GM23248 (cell line): ENCODE measurements around the gene ACER3. TPM values are rescaled to one million over a fixed set of nuclear protein-coding genes. Genes with fewer than 3 reads are reported as not detected.

Experiments
- DNase-seq: peaks from one replicate; pipeline ENCODE4 v3.0.0-alpha.2; 2015
- H2AFZ ChIP-seq: fragments of 200-600 bp; sonication (generic); 2 replicates; pipeline ENCODE4 v1.6.1; 2016; ENCODE audit warnings: antibody characterized with exemption
- H3F3A ChIP-seq: fragments of 200-600 bp; sonication (generic); 2 replicates; pipeline ENCODE4 v1.6.1; 2016; ENCODE audit warnings: mild to moderate bottlenecking, antibody characterized with exemption, mixed run types; ENCODE audit not compliant: insufficient read depth
- H3K27ac ChIP-seq: fragments of 200-600 bp; sonication (generic); 2 replicates; pipeline ENCODE4 v1.5.1; 2016; ENCODE audit warnings: mild to moderate bottlenecking
- H3K27me3 ChIP-seq: fragments of 200-600 bp; sonication (generic); replicated peaks from 2 replicates; pipeline ENCODE4 v1.6.1; 2016; ENCODE audit warnings: mild to moderate bottlenecking; ENCODE audit not compliant: insufficient read depth
- H3K36me3 ChIP-seq: fragments of 200-600 bp; sonication (generic); 2 replicates; pipeline ENCODE4 v1.6.1; 2016; ENCODE audit warnings: low read depth, mild to moderate bottlenecking
- H3K4me1 ChIP-seq: fragments of 200-600 bp; sonication (generic); 2 replicates; pipeline ENCODE4 v1.6.1; 2016; ENCODE audit warnings: mild to moderate bottlenecking; ENCODE audit not compliant: insufficient read depth
- H3K4me2 ChIP-seq: fragments of 200-600 bp; sonication (generic); one replicate; pipeline ENCODE4 v1.6.1; 2016; ENCODE audit warnings: mild to moderate bottlenecking; ENCODE audit not compliant: unreplicated experiment
- H3K4me3 ChIP-seq: fragments of 200-600 bp; sonication (generic); 2 replicates; pipeline ENCODE4 v1.5.1; 2016; ENCODE audit warnings: mild to moderate bottlenecking
- H3K79me2 ChIP-seq: fragments of 200-600 bp; sonication (generic); 2 replicates; pipeline ENCODE4 v1.6.1; 2016; ENCODE audit warnings: mild to moderate bottlenecking; ENCODE audit not compliant: insufficient read depth
- H3K9ac ChIP-seq: fragments of 200-600 bp; sonication (generic); 2 replicates; pipeline ENCODE4 v1.6.1; 2016; ENCODE audit warnings: mild to moderate bottlenecking
- H3K9me2 ChIP-seq: fragments of 200-600 bp; sonication (generic); 2 replicates; pipeline ENCODE4 v1.6.1; 2016; ENCODE audit warnings: mixed run types, mild to moderate bottlenecking, moderate library complexity; ENCODE audit not compliant: insufficient read depth
- H3K9me3 ChIP-seq: fragments of 200-600 bp; sonication (generic); one replicate; pipeline ENCODE4 v1.6.1; 2017; ENCODE audit warnings: low read depth
- H4K20me1 ChIP-seq: fragments of 200-600 bp; sonication (generic); 2 replicates; pipeline ENCODE4 v1.6.0; 2016; ENCODE audit not compliant: insufficient read depth
- EZH2 ChIP-seq: fragments of 200-600 bp; sonication (generic); IDR thresholded peaks from 2 replicates; pipeline ENCODE4 v1.6.1; 2018; ENCODE audit warnings: antibody characterized with exemption, mild to moderate bottlenecking; ENCODE audit not compliant: insufficient read depth, poor library complexity, severe bottlenecking
- EZH2phosphoT487 ChIP-seq: fragments of 200-600 bp; sonication (generic); IDR thresholded peaks from 2 replicates; pipeline ENCODE4 v1.6.1; 2018; ENCODE audit warnings: antibody characterized with exemption, moderate library complexity, mild to moderate bottlenecking, low read depth; ENCODE audit not compliant: insufficient read depth
- WGBS, 2 experiments: methylation state at CpG; one replicate each; pipeline ENCODE4 v1.1.6; 2015 to 2017; ENCODE audit warnings: low lambda C conversion rate in 2 of 2, low coverage in 1 of 2; ENCODE audit errors: missing lambda C conversion rate in 2 of 2; 5-methylcytosine and 5-hydroxymethylcytosine counted together
- in situ Hi-C: fragments of 300-500 bp; cut with MboI; formaldehyde crosslinking; loops from 2 replicates; pipeline ENCODE4 v1.15.0; 2020
- polyA plus RNA-seq: library from polyadenylated mRNA; unstranded; fragments of >200 nt; fragmentation: Nextera tagmentation; extraction: Ambion mirVana; gene quantifications from 2 replicates; pipeline ENCODE4 v1.2.1, GENCODE V29; 2016
- total RNA-seq: library from RNA; depleted of rRNA; stranded (reverse); fragments of >200 nt; shearing (Covaris generic); gene quantifications from 2 replicates; pipeline ENCODE4 v1.2.3, GENCODE V29; 2014

The ACER3 gene
- total and polyA plus RNA-seq, 2 experiments from 2014 or later: 9.1 to 10.2 TPM

DNA sequence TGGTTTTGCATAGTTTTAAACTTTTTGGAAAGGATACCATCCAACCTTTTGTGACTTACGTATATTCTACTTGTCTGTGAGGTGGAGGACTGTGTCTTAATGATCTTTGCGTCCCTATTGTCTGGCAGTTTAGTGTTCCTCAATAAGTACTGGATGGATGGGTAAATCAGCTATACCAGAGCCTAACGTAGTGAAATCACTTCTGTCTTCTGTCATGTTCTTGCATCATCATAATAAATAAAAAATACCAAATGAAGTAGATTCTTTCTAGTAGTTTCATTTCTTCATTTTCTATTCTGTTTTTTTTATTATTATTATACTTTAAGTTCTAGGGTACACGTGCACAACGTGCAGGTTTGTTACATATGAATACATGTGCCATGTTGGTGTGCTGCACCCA, 66.4 kb downstream of the ACER3 start:
- H3K9ac ChIP-seq: no peak overlapping the region
- WGBS, 2 experiments: 98% methylated on average over 5 of the region's 5 CpGs
- H3K79me2 ChIP-seq: no peaks in the 10 kb centered on the region
- H3K4me2 ChIP-seq: no peak overlapping the region
- no peaks in the 10 kb centered on the region for H3F3A ChIP-seq
- TF ChIP-seq EZH2 (no peak), EZH2phosphoT487 (no peak)
- in situ Hi-C loops: no loop called here
- H3K27ac ChIP-seq: no peak overlapping the region
- H3K4me1 ChIP-seq: no peaks in the 10 kb centered on the region
- no peaks in the 10 kb centered on the region for H3K36me3 ChIP-seq
- no peak for DNase-seq
- H3K4me3 ChIP-seq: no peak overlapping the region
- H3K9me3 ChIP-seq: no peaks in the 10 kb centered on the region
- no peaks in the 10 kb centered on the region for H3K9me2 ChIP-seq
- no peak overlapping the region for H2AFZ ChIP-seq
- H3K27me3 ChIP-seq: no peaks in the 10 kb centered on the region
- no peaks in the 10 kb centered on the region for H4K20me1 ChIP-seq

DNA sequence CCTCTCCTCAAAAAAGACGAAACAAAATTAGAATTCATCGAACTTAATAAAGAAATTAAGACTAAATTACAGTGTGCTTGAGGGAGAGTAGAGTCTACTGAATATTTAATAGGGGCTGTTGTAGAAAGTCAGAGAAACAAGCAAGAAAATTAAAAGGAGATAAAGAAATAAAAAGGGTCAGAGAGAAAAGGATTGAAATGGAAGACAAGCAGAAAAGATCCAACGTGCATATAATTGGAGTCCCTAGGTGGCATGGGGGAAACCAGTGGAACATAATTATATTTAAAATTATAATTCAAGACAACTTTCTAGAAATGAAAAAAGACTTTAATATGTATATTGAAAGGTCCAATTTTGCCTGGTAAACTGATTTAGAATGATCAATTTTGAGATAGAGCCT, 74.3 kb downstream of the ACER3 start:
- in situ Hi-C loops: no loop called here
- 80 to 86% methylated on average over 3 of the region's 3 CpGs for WGBS, 2 experiments
- no peaks in the 10 kb centered on the region for H4K20me1 ChIP-seq
- H3F3A ChIP-seq: no peaks in the 10 kb centered on the region
- no peak for TF ChIP-seq EZH2phosphoT487
- TF ChIP-seq EZH2: no peak
- H3K79me2 ChIP-seq: no peaks in the 10 kb centered on the region
- H3K9me3 ChIP-seq: no peaks in the 10 kb centered on the region
- no peaks in the 10 kb centered on the region for H3K9me2 ChIP-seq
- no peaks in the 10 kb centered on the region for H3K4me1 ChIP-seq
- no peak overlapping the region for H3K27ac ChIP-seq
- DNase-seq: peak; percentile 41
- no peak overlapping the region for H3K4me3 ChIP-seq
- H3K9ac ChIP-seq: no peak overlapping the region
- no peaks in the 10 kb centered on the region for H3K36me3 ChIP-seq
- no peaks in the 10 kb centered on the region for H3K27me3 ChIP-seq
- no peak overlapping the region for H2AFZ ChIP-seq
- no peak overlapping the region for H3K4me2 ChIP-seq

DNA sequence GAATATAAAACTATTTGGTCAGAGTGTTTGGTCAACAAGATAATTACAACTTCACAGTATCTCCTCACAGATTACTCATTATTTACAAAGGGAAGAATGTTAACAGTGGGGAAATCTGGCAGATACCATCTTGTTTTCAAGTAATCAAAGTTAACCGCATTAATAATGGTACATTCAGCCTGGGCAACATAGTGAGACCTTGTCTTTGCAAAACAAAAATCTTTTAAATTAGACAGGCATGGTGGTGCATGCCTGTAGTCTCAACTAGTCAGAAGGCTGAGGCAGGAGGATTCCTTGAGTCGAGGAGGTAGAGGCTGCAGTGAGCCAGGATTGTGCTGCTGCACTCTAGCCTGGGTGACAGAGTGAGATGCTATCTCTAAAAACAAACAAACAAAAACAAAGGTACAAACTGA, 78.5 kb downstream of the ACER3 start:
- in situ Hi-C loops: no loop called here
- no peaks in the 10 kb centered on the region for H3K4me1 ChIP-seq
- no peak overlapping the region for H3K9ac ChIP-seq
- no peak overlapping the region for H3K27ac ChIP-seq
- DNase-seq: no peak
- no peaks in the 10 kb centered on the region for H4K20me1 ChIP-seq
- TF ChIP-seq EZH2 (no peak), EZH2phosphoT487 (no peak)
- H3F3A ChIP-seq: no peaks in the 10 kb centered on the region
- no peaks in the 10 kb centered on the region for H3K36me3 ChIP-seq
- no peaks in the 10 kb centered on the region for H3K9me3 ChIP-seq
- 74 to 81% methylated on average over 2 of the region's 2 CpGs for WGBS, 2 experiments
- H3K27me3 ChIP-seq: no peaks in the 10 kb centered on the region
- no peak overlapping the region for H2AFZ ChIP-seq
- H3K79me2 ChIP-seq: no peaks in the 10 kb centered on the region
- H3K4me2 ChIP-seq: no peak overlapping the region
- H3K9me2 ChIP-seq: no peaks in the 10 kb centered on the region
- no peak overlapping the region for H3K4me3 ChIP-seq

DNA sequence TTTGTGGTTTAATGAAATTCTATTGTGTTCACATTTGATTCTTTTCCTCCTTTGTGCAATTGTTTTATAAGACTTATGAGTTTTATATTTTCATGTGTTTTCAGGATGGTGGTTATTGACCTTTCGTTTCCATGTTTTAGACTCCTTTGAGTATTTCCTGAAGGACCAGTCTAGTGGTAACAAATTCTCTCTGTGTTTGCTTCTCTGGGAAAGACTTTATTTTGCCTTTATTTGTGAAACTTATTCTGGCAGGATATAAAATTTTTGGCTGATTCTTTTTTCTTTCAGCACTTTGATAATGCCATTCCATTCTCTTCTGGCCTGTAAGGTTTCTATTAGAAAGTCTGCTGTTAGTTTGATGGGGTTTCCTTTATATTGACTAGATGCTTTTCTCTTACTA, 83.5 kb downstream of the ACER3 start:
- no peaks in the 10 kb centered on the region for H4K20me1 ChIP-seq
- no peak overlapping the region for H3K9ac ChIP-seq
- H3K4me2 ChIP-seq: no peak overlapping the region
- H3K9me3 ChIP-seq: no peaks in the 10 kb centered on the region
- no peaks in the 10 kb centered on the region for H3K36me3 ChIP-seq
- H3K4me1 ChIP-seq: no peaks in the 10 kb centered on the region
- H3F3A ChIP-seq: no peaks in the 10 kb centered on the region
- DNase-seq: no peak
- no peak overlapping the region for H3K27ac ChIP-seq
- 88 to 90% methylated on average over 1 of the region's 1 CpG for WGBS, 2 experiments
- no peaks in the 10 kb centered on the region for H3K9me2 ChIP-seq
- no peak overlapping the region for H2AFZ ChIP-seq
- in situ Hi-C loops: no loop called here
- no peaks in the 10 kb centered on the region for H3K79me2 ChIP-seq
- no peak overlapping the region for H3K4me3 ChIP-seq
- TF ChIP-seq EZH2phosphoT487 (no peak), EZH2 (no peak)
- H3K27me3 ChIP-seq: no peaks in the 10 kb centered on the region

DNA sequence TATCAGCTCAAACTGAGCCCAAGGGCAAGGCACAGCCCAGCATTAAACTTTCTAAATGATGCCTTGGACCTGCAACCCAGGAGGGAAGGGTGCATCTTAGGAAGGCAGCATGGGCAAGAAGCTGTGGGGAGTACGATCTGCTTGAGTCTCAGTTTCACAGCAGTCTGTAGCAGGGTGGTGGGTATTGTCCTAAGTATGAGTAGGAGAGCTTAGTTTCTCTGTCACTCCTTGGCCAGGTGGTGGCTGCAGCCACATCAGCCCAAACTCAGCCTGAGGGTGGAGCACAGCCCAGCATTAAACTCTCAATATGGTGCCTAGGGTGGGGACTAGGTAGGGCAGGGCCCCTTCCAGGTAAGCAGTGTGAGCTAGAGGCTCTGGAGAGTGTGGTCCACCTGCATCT, 85.5 kb downstream of the ACER3 start:
- H3K36me3 ChIP-seq: no peaks in the 10 kb centered on the region
- no peak overlapping the region for H2AFZ ChIP-seq
- H3K9ac ChIP-seq: no peak overlapping the region
- H3K27me3 ChIP-seq: no peaks in the 10 kb centered on the region
- no peaks in the 10 kb centered on the region for H3K4me1 ChIP-seq
- WGBS, 2 experiments: 92 to 95% methylated on average over 1 of the region's 1 CpG
- no peaks in the 10 kb centered on the region for H3K79me2 ChIP-seq
- TF ChIP-seq EZH2phosphoT487: no peak
- TF ChIP-seq EZH2: no peak
- in situ Hi-C loops: no loop called here
- no peak overlapping the region for H3K4me2 ChIP-seq
- no peak overlapping the region for H3K27ac ChIP-seq
- no peaks in the 10 kb centered on the region for H3K9me3 ChIP-seq
- no peaks in the 10 kb centered on the region for H4K20me1 ChIP-seq
- DNase-seq: no peak
- no peaks in the 10 kb centered on the region for H3K9me2 ChIP-seq
- H3F3A ChIP-seq: no peaks in the 10 kb centered on the region
- H3K4me3 ChIP-seq: no peak overlapping the region
